Measurements from ENCODE around the gene BTBD7.

Gene BTBD7

GRCh38 chr14:93246534-93246933 is 86.3 kb downstream of the BTBD7 start:
- H3K9me2 ChIP-seq (replicated peaks; ENCODE audit: insufficient read depth, low read length) = no peaks in the 10 kb centered on the region
- no peak overlapping the region for H3K9ac ChIP-seq (ENCODE audit: low read length)
- no peak overlapping the region for H2AFZ ChIP-seq (ENCODE audit: low read depth, low read length, severe bottlenecking)
- no peaks in the 10 kb centered on the region for H3F3A ChIP-seq (ENCODE audit: insufficient read depth)
- no peak overlapping the region for H3K4me2 ChIP-seq (ENCODE audit: low read depth, low read length, poor library complexity, severe bottlenecking)
- H3K36me3 ChIP-seq (ENCODE audit: low read length) = peaks cover 19% of the 10 kb centered on the region; the same call in 1 of the 2 replicates
- no peak overlapping the region for H3K4me3 ChIP-seq (ENCODE audit: insufficient read depth, low read length, poor library complexity, severe bottlenecking)
- no peaks in the 10 kb centered on the region for H3K9me3 ChIP-seq (ENCODE audit: insufficient read depth, low read length)
- TF ChIP-seq CTCF (IDR thresholded peaks at IDR 0.05; ENCODE audit: insufficient read depth, low read length, poor library complexity, severe bottlenecking) (no peak), EZH2phosphoT487 (conservative IDR thresholded peaks at IDR 0.05; ENCODE audit: low read length) (no peak)
- H3K79me2 ChIP-seq (ENCODE audit: insufficient read depth, low read length) = no peaks in the 10 kb centered on the region
- no peak overlapping the region for H3K27ac ChIP-seq (ENCODE audit: low read depth, low read length)
- H3K27me3 ChIP-seq (ENCODE audit: low read length) = no peaks in the 10 kb centered on the region
- H4K20me1 ChIP-seq (ENCODE audit: low read depth, low read length) = no peaks in the 10 kb centered on the region

GRCh38 chr14:93245764-93246420 is 86.9 kb downstream of the BTBD7 start:
- H3K4me2 ChIP-seq (ENCODE audit: low read depth, low read length, poor library complexity, severe bottlenecking) = no peak overlapping the region
- no peak overlapping the region for H2AFZ ChIP-seq (ENCODE audit: low read depth, low read length, severe bottlenecking)
- H3F3A ChIP-seq (ENCODE audit: insufficient read depth) = no peaks in the 10 kb centered on the region
- no peaks in the 10 kb centered on the region for H3K79me2 ChIP-seq (ENCODE audit: insufficient read depth, low read length)
- no peaks in the 10 kb centered on the region for H3K9me2 ChIP-seq (replicated peaks; ENCODE audit: insufficient read depth, low read length)
- H3K9me3 ChIP-seq (ENCODE audit: insufficient read depth, low read length) = no peaks in the 10 kb centered on the region
- H3K9ac ChIP-seq (ENCODE audit: low read length) = no peak overlapping the region
- no peaks in the 10 kb centered on the region for H3K27me3 ChIP-seq (ENCODE audit: low read length)
- peaks cover 15% of the 10 kb centered on the region; the same call in 1 of the 2 replicates for H3K36me3 ChIP-seq (ENCODE audit: low read length)
- no peak overlapping the region for H3K27ac ChIP-seq (ENCODE audit: low read depth, low read length)
- no peak overlapping the region for H3K4me3 ChIP-seq (ENCODE audit: insufficient read depth, low read length, poor library complexity, severe bottlenecking)
- TF ChIP-seq CTCF (IDR thresholded peaks at IDR 0.05; ENCODE audit: insufficient read depth, low read length, poor library complexity, severe bottlenecking) = no peak
- no peak for TF ChIP-seq EZH2phosphoT487 (conservative IDR thresholded peaks at IDR 0.05; ENCODE audit: low read length)
- no peaks in the 10 kb centered on the region for H4K20me1 ChIP-seq (ENCODE audit: low read depth, low read length)

GRCh38 chr14:93240678-93241000 is 92.2 kb downstream of the BTBD7 start:
- H3K9me3 ChIP-seq (ENCODE audit: insufficient read depth, low read length) = no peaks in the 10 kb centered on the region
- no peak overlapping the region for H3K27ac ChIP-seq (ENCODE audit: low read depth, low read length)

More at GRCh38 chr14:93240678-93241000, 92.2 kb downstream of the BTBD7 start:
- TF ChIP-seq EZH2phosphoT487 (conservative IDR thresholded peaks at IDR 0.05; ENCODE audit: low read length) = no peak
- no peak for TF ChIP-seq CTCF (IDR thresholded peaks at IDR 0.05; ENCODE audit: insufficient read depth, low read length, poor library complexity, severe bottlenecking)
- no peaks in the 10 kb centered on the region for H3K79me2 ChIP-seq (ENCODE audit: insufficient read depth, low read length)
- H3K9me2 ChIP-seq (replicated peaks; ENCODE audit: insufficient read depth, low read length) = no peaks in the 10 kb centered on the region
- H3K27me3 ChIP-seq (ENCODE audit: low read length) = no peaks in the 10 kb centered on the region
- no peak overlapping the region for H3K4me2 ChIP-seq (ENCODE audit: low read depth, low read length, poor library complexity, severe bottlenecking)
- no peaks in the 10 kb centered on the region for H4K20me1 ChIP-seq (ENCODE audit: low read depth, low read length)
- peaks cover 10% of the 10 kb centered on the region; the same call in 1 of the 2 replicates for H3K36me3 ChIP-seq (ENCODE audit: low read length)
- H3K9ac ChIP-seq (ENCODE audit: low read length) = no peak overlapping the region
- H3F3A ChIP-seq (ENCODE audit: insufficient read depth) = no peaks in the 10 kb centered on the region
- no peak overlapping the region for H2AFZ ChIP-seq (ENCODE audit: low read depth, low read length, severe bottlenecking)
- no peak overlapping the region for H3K4me3 ChIP-seq (ENCODE audit: insufficient read depth, low read length, poor library complexity, severe bottlenecking)

Measured in SU-DHL-6 (cell line).